Spleen (tissue), 11 donors: ENCODE measurements around the gene ACADM. TPM values are rescaled to one million over a fixed set of nuclear protein-coding genes. Genes with fewer than 3 reads are reported as not detected.

ENCODE experiments used
- DNase-seq: peaks from one replicate; pipeline ENCODE4 v3.0.0-alpha.2; 2020
- H3K27ac ChIP-seq, 8 donors: fragments of 200-600 bp; sonication (generic) in 7 of 8; 1 replicate in 4 of 8; 2 replicates in 4 of 8; pipeline versions ENCODE4 v1.5.0 to v1.8.0; 2016 to 2021; ENCODE audit warnings: inconsistent platforms in 4 of 8, mild to moderate bottlenecking in 4 of 8, moderate library complexity in 1 of 8
- H3K27me3 ChIP-seq, 7 donors: fragments of 200-600 bp; sonication (generic) in 6 of 7; replicated peaks in 1 of 7; 1 replicate in 4 of 7; 2 replicates in 3 of 7; pipeline versions ENCODE4 v1.5.0 to v1.8.0; 2016 to 2021; ENCODE audit warnings: inconsistent platforms in 3 of 7, mild to moderate bottlenecking in 1 of 7
- H3K36me3 ChIP-seq, 6 donors: fragments of 200-600 bp; sonication (generic) in 5 of 6; 1 replicate in 4 of 6; 2 replicates in 2 of 6; pipeline versions ENCODE4 v1.5.0 to v1.8.0; 2016 to 2021; ENCODE audit warnings: inconsistent platforms in 2 of 6
- H3K4me1 ChIP-seq, 6 donors: fragments of 200-600 bp; sonication (generic) in 5 of 6; 1 replicate in 3 of 6; 2 replicates in 3 of 6; pipeline versions ENCODE4 v1.5.0 to v1.8.0; 2016 to 2021; ENCODE audit warnings: inconsistent platforms in 3 of 6
- H3K4me3 ChIP-seq, 8 donors: fragments of 200-600 bp; sonication (generic) in 7 of 8; 1 replicate in 4 of 8; 2 replicates in 4 of 8; pipeline versions ENCODE4 v1.5.0 to v1.8.0; 2016 to 2021; ENCODE audit warnings: inconsistent platforms in 4 of 8, mild to moderate bottlenecking in 4 of 8, moderate library complexity in 2 of 8
- H3K9me3 ChIP-seq, 8 donors: fragments of 200-600 bp; sonication (generic) in 7 of 8; 1 replicate in 4 of 8; 2 replicates in 4 of 8; pipeline versions ENCODE4 v1.5.0 to v1.8.0; 2016 to 2021; ENCODE audit warnings: inconsistent platforms in 4 of 8
- CTCF ChIP-seq, 11 experiments: fragments of 200-600 bp in 7 of 11; fragments of 450-650 bp in 4 of 11; sonication (generic) in 4 of 11; IDR thresholded peaks in 8 of 11; conservative IDR thresholded peaks in 3 of 11; 1 replicate in 7 of 11; 2 replicates in 4 of 11; pipeline versions ENCODE4 v1.4.0 to v1.8.0; 2016 to 2021; ENCODE audit warnings: antibody characterized with exemption in 11 of 11, inconsistent platforms in 4 of 11, mild to moderate bottlenecking in 1 of 11
- POLR2A ChIP-seq, 3 donors: fragments of 450-650 bp; IDR thresholded peaks; one replicate each; pipeline ENCODE4 v1.5.1; 2017; ENCODE audit warnings: antibody characterized with exemption in 3 of 3, mild to moderate bottlenecking in 1 of 3
- POLR2AphosphoS5 ChIP-seq, 3 donors: sonication (generic); formaldehyde crosslinking; IDR thresholded peaks; one replicate each; pipeline ENCODE4 v1.5.1; 2017; ENCODE audit warnings: antibody characterized with exemption in 3 of 3
- WGBS, 5 donors: extraction: QIAGEN DNeasy Blood & Tissue Kit in 3 of 5; methylation state at CpG; one replicate each; pipeline versions ENCODE4 v1.1.5 to v1.1.7; 2013 to 2018; 5-methylcytosine and 5-hydroxymethylcytosine counted together
- intact Hi-C: fragments of 100-400 bp; cut with DNase I; formaldehyde crosslinking; loops from one replicate; pipeline ENCODE4 v1.15.0; 2023; ENCODE audit warnings: low total_unique reads
- polyA plus RNA-seq, 3 donors: library from polyadenylated mRNA; stranded (reverse); fragments of 200-250 nt; gene quantifications; one replicate each; pipeline ENCODE4 v1.2.1, GENCODE V29; 2013
- total RNA-seq, 7 donors: library from RNA; depleted of rRNA in 3 of 7; stranded (reverse); fragments of >200 nt in 3 of 7; fragmentation: NEBNext Ultra II Directional in 4 of 7; extraction: Animal tissue kit (Norgen Biotek cat#: 25700) in 4 of 7; gene quantifications; one replicate each; pipeline versions ENCODE4 v1.1.0 to v1.2.1, GENCODE V29; 2016 to 2021
- donor health status: healthy with polysubstance abuse.
- donor health status: DM: no; HTN: no; CAD: no; lungs with moderate emphysema.
- donor health status: DM: no; HTN: no; CAD: no.
- donor health status: Bipolar disorder and iron deficiency.
- donor health status: healthy.
- donor health status: DM: no; HTN: no; CAD: no.
- donor health status: DM: yes; HTN: yes; CAD: no.

The ACADM gene
- total and polyA plus RNA-seq, 10 donors: 25.8 to 74.4 (median 51.2) TPM

- TF ChIP-seq CTCF (IDR thresholded peaks at IDR 0.05 in 8 of 11, conservative IDR thresholded peaks at IDR 0.05 in 3 of 11) (no peak), POLR2AphosphoS5 (IDR thresholded peaks at IDR 0.05) (no peak)
- intact Hi-C loops: no loop called here
- Histone ChIP-seq H3K27ac (no peak overlapping the region), H3K4me3 (no peak overlapping the region), H3K36me3 (no peaks in the 10 kb centered on the region), H3K27me3 (no peaks in the 10 kb centered on the region), H3K9me3 (no peaks in the 10 kb centered on the region), H3K4me1 (no peaks in the 10 kb centered on the region)
- 48 to 56% (median 55%) methylated on average over 3 of the region's 3 CpGs for WGBS, 5 donors
- DNase-seq: no peak
Measured at GRCh38 chr1:75693551-75693950, 31.0 kb upstream of the ACADM start.

- Histone ChIP-seq H3K27me3 (no peaks in the 10 kb centered on the region), H3K36me3 (no peaks in the 10 kb centered on the region), H3K27ac (no peak overlapping the region), H3K4me3 (no peak overlapping the region), H3K4me1 (no peaks in the 10 kb centered on the region), H3K9me3 (no peaks in the 10 kb centered on the region)
- 78 to 89% (median 83%) methylated on average over 3 of the region's 3 CpGs for WGBS, 5 donors
- no peak for TF ChIP-seq POLR2A (IDR thresholded peaks at IDR 0.05)
- no peak for TF ChIP-seq POLR2AphosphoS5 (IDR thresholded peaks at IDR 0.05)
- TF ChIP-seq CTCF (IDR thresholded peaks at IDR 0.05 in 8 of 11, conservative IDR thresholded peaks at IDR 0.05 in 3 of 11): no peak
- DNase-seq: no peak
- intact Hi-C loops: no loop called here
Measured at GRCh38 chr1:75696000-75696399, 28.5 kb upstream of the ACADM start.

- H3K4me1 ChIP-seq: no peaks in the 10 kb centered on the region
- no peak overlapping the region for H3K27ac ChIP-seq
- no peaks in the 10 kb centered on the region for H3K36me3 ChIP-seq
- H3K4me3 ChIP-seq: no peak overlapping the region
- no peaks in the 10 kb centered on the region for H3K9me3 ChIP-seq
- 47 to 75% (median 71%) methylated on average over 2 of the region's 2 CpGs for WGBS, 5 donors
- intact Hi-C loops: no loop called here
- no peak for DNase-seq
- H3K27me3 ChIP-seq: peaks cover 0 to 3% (median 0%) of the 10 kb centered on the region in 7 donors
- TF ChIP-seq CTCF (IDR thresholded peaks at IDR 0.05 in 8 of 11, conservative IDR thresholded peaks at IDR 0.05 in 3 of 11): no peak
- TF ChIP-seq POLR2AphosphoS5 (IDR thresholded peaks at IDR 0.05): no peak
- no peak for TF ChIP-seq POLR2A (IDR thresholded peaks at IDR 0.05)
Measured at GRCh38 chr1:75707191-75707590, 17.3 kb upstream of the ACADM start.

GRCh38 chr1:75708910-75709309 is 15.6 kb upstream of the ACADM start:
- TF ChIP-seq POLR2AphosphoS5 (IDR thresholded peaks at IDR 0.05): no peak
- Histone ChIP-seq H3K9me3 (no peaks in the 10 kb centered on the region), H3K4me1 (no peaks in the 10 kb centered on the region), H3K27ac (no peak overlapping the region), H3K4me3 (no peak overlapping the region), H3K36me3 (no peaks in the 10 kb centered on the region), H3K27me3 (peaks cover 0 to 3% (median 0%) of the 10 kb centered on the region in 7 donors)
- intact Hi-C loops: no loop called here
- DNase-seq: no peak
- 67 to 86% (median 83%) methylated on average over 2 of the region's 2 CpGs for WGBS, 5 donors

GRCh38 chr1:75710832-75711231 is 13.7 kb upstream of the ACADM start:
- TF ChIP-seq POLR2A (IDR thresholded peaks at IDR 0.05) (no peak), CTCF (IDR thresholded peaks at IDR 0.05 in 8 of 11, conservative IDR thresholded peaks at IDR 0.05 in 3 of 11) (no peak), POLR2AphosphoS5 (IDR thresholded peaks at IDR 0.05) (no peak)
- Histone ChIP-seq H3K4me3 (no peak overlapping the region), H3K27me3 (peaks cover 0 to 3% (median 0%) of the 10 kb centered on the region in 7 donors), H3K27ac (no peak overlapping the region), H3K4me1 (no peaks in the 10 kb centered on the region), H3K9me3 (no peaks in the 10 kb centered on the region), H3K36me3 (no peaks in the 10 kb centered on the region)
- intact Hi-C loops: no loop called here
- DNase-seq: no peak
